HG02981 (cell line): ENCODE results near the gene F8A2.
"Not testable (repeated sequence)": the region's sequence is repeated elsewhere in the genome, so short reads cannot be mapped to it uniquely, and the experiment has no call there.

Experiments
- ATAC-seq: cut with Tn5 transposase; IDR thresholded peaks from one replicate; pipeline ENCODE4 v1.9.1; 2021; ENCODE audit warnings: mild to moderate bottlenecking, moderate library complexity; ENCODE audit not compliant: unreplicated experiment

The F8A2 gene

GRCh38 chrX:155381843-155382528, at the start of gene F8A2:
Gene F8A2 (plus strand): TSS chrX:155382095. CDS start chrX:155382115, 20 bp downstream.
- ATAC-seq: peak; percentile 72

- ATAC-seq: no peak
Observed at GRCh38 chrX:155333544-155334100, 48.3 kb upstream of the F8A2 start.

GRCh38 chrX:155334486-155335336, 47.2 kb upstream of the F8A2 start, which contains the start of gene CLIC2:
Gene CLIC2 (minus strand): TSS chrX:155334614. CDS start chrX:155334427, 187 bp downstream.
- ATAC-seq: no peak

GRCh38 chrX:155335337-155335712, 46.6 kb upstream of the F8A2 start:
- ATAC-seq: not testable (repeated sequence)

GRCh38 chrX:155345689-155346088, 36.2 kb upstream of the F8A2 start:
- ATAC-seq: not testable (repeated sequence)

GRCh38 chrX:155349448-155349847, 32.4 kb upstream of the F8A2 start:
- ATAC-seq: not testable (repeated sequence)

GRCh38 chrX:155363712-155364111, 18.2 kb upstream of the F8A2 start:
- not testable (repeated sequence) for ATAC-seq

GRCh38 chrX:155373777-155374458, 8.0 kb upstream of the F8A2 start:
- peak; percentile 78 for ATAC-seq

- not testable (repeated sequence) for ATAC-seq
Observed at GRCh38 chrX:155379802-155380201, 2.1 kb upstream of the F8A2 start.

GRCh38 chrX:155382529-155382967, 653 bp downstream of the F8A2 start:
- ATAC-seq: peak; percentile 45

- ATAC-seq: no peak
Observed at GRCh38 chrX:155389634-155390033, 7.7 kb downstream of the F8A2 start.

GRCh38 chrX:155394747-155395276, 12.9 kb downstream of the F8A2 start:
- not testable (repeated sequence) for ATAC-seq

GRCh38 chrX:155406429-155406828, 24.5 kb downstream of the F8A2 start:
- ATAC-seq: no peak

- ATAC-seq: no peak
Observed at GRCh38 chrX:155417769-155418168, 35.9 kb downstream of the F8A2 start.
